Measurements from ENCODE around the gene CNTF. TPM values are rescaled to one million over a fixed set of nuclear protein-coding genes. Genes with fewer than 3 reads are reported as not detected.

Gene CNTF
- total and polyA plus RNA-seq, 2 experiments from 2014 or later = 0.24 to 1.8 TPM

GRCh38 chr11:58580311-58580710 is 42.2 kb upstream of the CNTF start (continued):
- TF ChIP-seq ZNF462 (CRISPR knock-in tag; IDR thresholded peaks at IDR 0.05) (no peak), REST (IDR thresholded peaks at IDR 0.05; ENCODE audit: unreplicated experiment) (no peak), EZH2 (IDR thresholded peaks at IDR 0.05; ENCODE audit: low read depth, unreplicated experiment) (no peak)

GRCh38 chr11:58582437-58582836 is 40.0 kb upstream of the CNTF start:
- Histone ChIP-seq H3K4me1 (ENCODE audit: insufficient read depth) (peaks cover 9% of the 10 kb centered on the region; the same call in 1 of the 2 replicates), H3K36me3 (ENCODE audit: insufficient read depth) (0 out of 2 replicates have a peak, but pooled peaks cover 8% of the 10 kb centered on the region), H3K27me3 (ENCODE audit: insufficient read depth) (no peaks in the 10 kb centered on the region), H3K79me2 (replicated peaks; ENCODE audit: insufficient read depth) (peaks cover 78% of the 10 kb centered on the region), H3K9me2 (ENCODE audit: insufficient read depth) (no peaks in the 10 kb centered on the region), H3F3A (replicated peaks; ENCODE audit: low read depth) (no peaks in the 10 kb centered on the region), H3K4me3 (no peak overlapping the region), H2AFZ (no peak overlapping the region), H4K20me1 (replicated peaks; ENCODE audit: insufficient read depth) (peaks cover 26% of the 10 kb centered on the region), H3K4me2 (peak overlapping the region; percentile 4), H3K27ac (ENCODE audit: low read depth) (no peak overlapping the region)
- no peak overlapping the region; the same call in 1 of the 2 replicates for H3K27ac Mint-ChIP-seq
- no peak for ATAC-seq
- peaks cover 20% of the 10 kb centered on the region; the same call in 2 of the 3 replicates for H3K4me1 Mint-ChIP-seq
- no peaks in the 10 kb centered on the region for H3K9me3 Mint-ChIP-seq
- H3K36me3 Mint-ChIP-seq (ENCODE audit: low read depth) = peaks cover 25% of the 10 kb centered on the region; the same call in 2 of the 3 replicates
- no peak for DNase-seq (ENCODE audit: low spot score)
- peaks cover 16% of the 10 kb centered on the region for H3K27me3 Mint-ChIP-seq (ENCODE audit: insufficient read depth, low read depth, poor library complexity)
- no peak overlapping the region for H3K4me3 Mint-ChIP-seq
- TF ChIP-seq REST (IDR thresholded peaks at IDR 0.05; ENCODE audit: unreplicated experiment) = no peak

All from GM23338 (cell line).